GM23338 (cell line): ENCODE results near the gene KLRC3. TPM values are rescaled to one million over a fixed set of nuclear protein-coding genes. Genes with fewer than 3 reads are reported as not detected.
A peak's percentile ranks its signal among the peaks of the same experiment; 100 is the strongest.
"Not testable (repeated sequence)": the region's sequence is repeated elsewhere in the genome, so short reads cannot be mapped to it uniquely, and the experiment has no call there.

Source experiments
- ATAC-seq: fragments of 200-7000 bp; cut with Tn5 transposase; 3 replicates; pipeline ENCODE4 v1.9.1; 2020
- DNase-seq: peaks from one replicate; pipeline ENCODE4 v3.0.0-alpha.2; 2015; ENCODE audit warnings: low spot score
- H2AFZ ChIP-seq: fragments of 200-600 bp; sonication (generic); 2 replicates; pipeline ENCODE4 v1.8.0; 2016; ENCODE audit warnings: antibody characterized with exemption, mild to moderate bottlenecking, moderate library complexity
- H3F3A ChIP-seq: fragments of 200-600 bp; sonication (generic); replicated peaks from 2 replicates; pipeline ENCODE4 v1.8.0; 2017; ENCODE audit warnings: antibody characterized with exemption, mixed run types, low read depth
- H3K27ac ChIP-seq: fragments of 200-600 bp; sonication (generic); 2 replicates; pipeline ENCODE4 v1.6.1; 2016; ENCODE audit warnings: low read depth
- H3K27me3 ChIP-seq: fragments of 200-600 bp; sonication (generic); 2 replicates; pipeline ENCODE4 v1.8.0; 2016; ENCODE audit warnings: mild to moderate bottlenecking, mixed run types, moderate library complexity; ENCODE audit not compliant: insufficient read depth
- H3K36me3 ChIP-seq: fragments of 200-600 bp; sonication (generic); 2 replicates; pipeline ENCODE4 v1.8.0; 2016; ENCODE audit warnings: mild to moderate bottlenecking; ENCODE audit not compliant: insufficient read depth
- H3K4me1 ChIP-seq: fragments of 200-600 bp; sonication (generic); 2 replicates; pipeline ENCODE4 v1.8.0; 2016; ENCODE audit warnings: mild to moderate bottlenecking, moderate library complexity; ENCODE audit not compliant: insufficient read depth
- H3K4me2 ChIP-seq: fragments of 200-600 bp; sonication (generic); 2 replicates; pipeline ENCODE4 v1.7.1; 2017; ENCODE audit warnings: mixed run types
- H3K4me3 ChIP-seq: fragments of 200-600 bp; sonication (generic); 2 replicates; pipeline ENCODE4 v1.6.1; 2016; ENCODE audit warnings: mixed run types
- H3K79me2 ChIP-seq: fragments of 200-600 bp; sonication (generic); replicated peaks from 2 replicates; pipeline ENCODE4 v1.8.0; 2017; ENCODE audit warnings: mild to moderate bottlenecking; ENCODE audit not compliant: insufficient read depth
- H3K9me2 ChIP-seq: fragments of 200-600 bp; sonication (generic); 2 replicates; pipeline ENCODE4 v1.8.0; 2017; ENCODE audit not compliant: insufficient read depth
- H4K20me1 ChIP-seq: fragments of 200-600 bp; sonication (generic); replicated peaks from 2 replicates; pipeline ENCODE4 v1.8.0; 2017; ENCODE audit warnings: mild to moderate bottlenecking; ENCODE audit not compliant: insufficient read depth
- H3K27ac Mint-ChIP-seq: 2 replicates; pipeline ENCODE4 v1.8.0; 2020; ENCODE audit warnings: inconsistent platforms, mild to moderate bottlenecking, moderate library complexity, mixed read lengths
- H3K27me3 Mint-ChIP-seq: 3 replicates; pipeline ENCODE4 v1.8.0; 2022; ENCODE audit warnings: low read depth, mild to moderate bottlenecking, moderate library complexity, mixed read lengths, inconsistent platforms; ENCODE audit not compliant: insufficient read depth, poor library complexity
- H3K36me3 Mint-ChIP-seq: 3 replicates; pipeline ENCODE4 v1.8.0; 2021; ENCODE audit warnings: low read depth, mild to moderate bottlenecking, inconsistent platforms, moderate library complexity, mixed read lengths
- H3K4me1 Mint-ChIP-seq: 3 replicates; pipeline ENCODE4 v1.8.0; 2020; ENCODE audit warnings: mild to moderate bottlenecking, inconsistent platforms, mixed read lengths
- H3K4me3 Mint-ChIP-seq: 3 replicates; pipeline ENCODE4 v1.8.0; 2021; ENCODE audit warnings: moderate library complexity, mild to moderate bottlenecking, inconsistent platforms, mixed read lengths
- H3K9me3 Mint-ChIP-seq: 3 replicates; pipeline ENCODE4 v1.8.0; 2020; ENCODE audit warnings: moderate library complexity, mild to moderate bottlenecking, inconsistent platforms, mixed read lengths
- polyA plus RNA-seq: library from polyadenylated mRNA; unstranded; fragments of >200 nt; fragmentation: Nextera tagmentation; extraction: Ambion mirVana; gene quantifications from 2 replicates; pipeline ENCODE4 v1.2.1, GENCODE V29; 2016
- total RNA-seq: library from RNA; depleted of rRNA; stranded (reverse); fragments of >200 nt; shearing (Covaris generic); gene quantifications from 2 replicates; pipeline ENCODE4 v1.2.3, GENCODE V29; 2014

The KLRC3 gene
- total and polyA plus RNA-seq, 2 experiments from 2014 or later: not detected

GRCh38 chr12:10435816-10436215 lies 15.4 kb upstream of the KLRC3 start, which contains the start of gene KLRC2:
Gene KLRC2 (minus strand): TSS chr12:10436010. CDS start chr12:10435986, 24 bp downstream.
- not testable (repeated sequence) for H3F3A ChIP-seq, H3K4me3 ChIP-seq, H3K4me2 ChIP-seq, H3K79me2 ChIP-seq, H3K4me3 Mint-ChIP-seq, H3K36me3 ChIP-seq, H3K36me3 Mint-ChIP-seq, H3K4me1 ChIP-seq, H3K27ac ChIP-seq, H3K9me2 ChIP-seq, H2AFZ ChIP-seq, H3K27me3 Mint-ChIP-seq, H4K20me1 ChIP-seq, H3K27me3 ChIP-seq, H3K27ac Mint-ChIP-seq, H3K4me1 Mint-ChIP-seq, ATAC-seq, DNase-seq, H3K9me3 Mint-ChIP-seq

- not testable (repeated sequence) for H3K4me2 ChIP-seq, H3K27me3 Mint-ChIP-seq, H2AFZ ChIP-seq, H3K27me3 ChIP-seq, H3K4me3 ChIP-seq, H3K9me2 ChIP-seq, H3K36me3 ChIP-seq, H3K4me1 Mint-ChIP-seq, H3K27ac Mint-ChIP-seq, DNase-seq, H4K20me1 ChIP-seq, ATAC-seq, H3K4me3 Mint-ChIP-seq, H3K79me2 ChIP-seq, H3F3A ChIP-seq, H3K36me3 Mint-ChIP-seq, H3K9me3 Mint-ChIP-seq, H3K27ac ChIP-seq, H3K4me1 ChIP-seq
These were observed 10.2 kb upstream of the KLRC3 start for GRCh38 chr12:10430623-10431022.

GRCh38 chr12:10425938-10426337 lies 5.5 kb upstream of the KLRC3 start:
- H4K20me1 ChIP-seq, ATAC-seq, H3K4me3 ChIP-seq, H3K9me2 ChIP-seq, H3K9me3 Mint-ChIP-seq, H3K27me3 ChIP-seq, DNase-seq, H3K4me1 ChIP-seq, H3K27ac Mint-ChIP-seq, H3K4me2 ChIP-seq, H3K4me1 Mint-ChIP-seq, H3F3A ChIP-seq, H3K27ac ChIP-seq, H3K36me3 Mint-ChIP-seq, H3K27me3 Mint-ChIP-seq, H3K36me3 ChIP-seq, H3K4me3 Mint-ChIP-seq, H3K79me2 ChIP-seq: not testable (repeated sequence)
- peak overlapping the region; percentile 56; the same call in 1 of the 2 replicates for H2AFZ ChIP-seq

GRCh38 chr12:10424260-10424899 lies 4.0 kb upstream of the KLRC3 start:
- not testable (repeated sequence) for H3K9me2 ChIP-seq, H3K4me1 Mint-ChIP-seq, H3K4me2 ChIP-seq, H3F3A ChIP-seq, H3K4me1 ChIP-seq, H3K27ac ChIP-seq, H3K9me3 Mint-ChIP-seq, H3K27me3 ChIP-seq, H3K36me3 ChIP-seq, H3K27ac Mint-ChIP-seq, H2AFZ ChIP-seq, H3K36me3 Mint-ChIP-seq, DNase-seq, H3K79me2 ChIP-seq, ATAC-seq, H4K20me1 ChIP-seq, H3K27me3 Mint-ChIP-seq, H3K4me3 Mint-ChIP-seq, H3K4me3 ChIP-seq

- H3K4me3 ChIP-seq, H3K27me3 Mint-ChIP-seq, H4K20me1 ChIP-seq, H3K4me1 Mint-ChIP-seq, H3K9me2 ChIP-seq, H3F3A ChIP-seq, DNase-seq, H3K27me3 ChIP-seq, H3K27ac Mint-ChIP-seq, H3K4me2 ChIP-seq, H2AFZ ChIP-seq, H3K4me3 Mint-ChIP-seq, H3K36me3 Mint-ChIP-seq, H3K4me1 ChIP-seq, H3K9me3 Mint-ChIP-seq, H3K36me3 ChIP-seq, H3K79me2 ChIP-seq, H3K27ac ChIP-seq: not testable (repeated sequence)
- peak; percentile 73 for ATAC-seq
These were observed 1.8 kb upstream of the KLRC3 start for GRCh38 chr12:10422159-10422558.
